Right lobe of liver (tissue), 4 donors: ENCODE measurements around the gene DIAPH3.

Experiments
- POLR2A ChIP-seq: fragments of 450-650 bp; IDR thresholded peaks from one replicate; pipeline ENCODE4 v1.6.1; 2017; ENCODE audit warnings: antibody characterized with exemption, mild to moderate bottlenecking
- TF ChIP-seq, protein P1 (sequence below), 4 donors: fragments of 200-600 bp in 3 of 4; fragments of 450-650 bp in 1 of 4; IDR thresholded peaks; one replicate each; pipeline versions ENCODE4 v1.5.1 to v1.8.0; 2016 to 2022; ENCODE audit warnings: antibody characterized with exemption in 4 of 4, mild to moderate bottlenecking in 2 of 4
- donor health status: DM: no; HTN: no; CAD: no.
- donor health status: DM: no; HTN: no; CAD: no.
- donor health status: DM: no; HTN: yes; CAD: no.

GRCh38 chr13:59701261-59701660 is 462.5 kb downstream of the DIAPH3 start:
- TF ChIP-seq, protein P1, sequence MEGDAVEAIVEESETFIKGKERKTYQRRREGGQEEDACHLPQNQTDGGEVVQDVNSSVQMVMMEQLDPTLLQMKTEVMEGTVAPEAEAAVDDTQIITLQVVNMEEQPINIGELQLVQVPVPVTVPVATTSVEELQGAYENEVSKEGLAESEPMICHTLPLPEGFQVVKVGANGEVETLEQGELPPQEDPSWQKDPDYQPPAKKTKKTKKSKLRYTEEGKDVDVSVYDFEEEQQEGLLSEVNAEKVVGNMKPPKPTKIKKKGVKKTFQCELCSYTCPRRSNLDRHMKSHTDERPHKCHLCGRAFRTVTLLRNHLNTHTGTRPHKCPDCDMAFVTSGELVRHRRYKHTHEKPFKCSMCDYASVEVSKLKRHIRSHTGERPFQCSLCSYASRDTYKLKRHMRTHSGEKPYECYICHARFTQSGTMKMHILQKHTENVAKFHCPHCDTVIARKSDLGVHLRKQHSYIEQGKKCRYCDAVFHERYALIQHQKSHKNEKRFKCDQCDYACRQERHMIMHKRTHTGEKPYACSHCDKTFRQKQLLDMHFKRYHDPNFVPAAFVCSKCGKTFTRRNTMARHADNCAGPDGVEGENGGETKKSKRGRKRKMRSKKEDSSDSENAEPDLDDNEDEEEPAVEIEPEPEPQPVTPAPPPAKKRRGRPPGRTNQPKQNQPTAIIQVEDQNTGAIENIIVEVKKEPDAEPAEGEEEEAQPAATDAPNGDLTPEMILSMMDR (IDR thresholded peaks at IDR 0.05), result no peak
- TF ChIP-seq POLR2A, result no peak
